Lung (tissue), 12 donors: Measurements from ENCODE around the gene MAD2L1. TPM values are rescaled to one million over a fixed set of nuclear protein-coding genes. Genes with fewer than 3 reads are reported as not detected.

ENCODE experiments used
- ATAC-seq: fragments of 200-7000 bp; cut with Tn5 transposase; one replicate; pipeline ENCODE4 v1.9.1; 2020; ENCODE audit warnings: moderate number of reproducible peaks; ENCODE audit not compliant: insufficient read depth, low FRiP score
- DNase-seq, 3 donors: peaks; one replicate each; pipeline ENCODE4 v3.0.0-alpha.2; 2013 to 2017
- H3K27ac ChIP-seq, 2 donors: one replicate each; pipeline ENCODE4 v1.5.1; 2013; ENCODE audit warnings: mild to moderate bottlenecking in 2 of 2, moderate library complexity in 2 of 2, control low read depth in 1 of 2, inconsistent platforms in 1 of 2, low read depth in 1 of 2, low read length in 1 of 2
- H3K27me3 ChIP-seq, 3 donors: one replicate each; pipeline ENCODE4 v1.5.1; 2013; ENCODE audit warnings: low read length in 2 of 3; ENCODE audit not compliant: control insufficient read depth in 3 of 3, insufficient read depth in 3 of 3
- H3K36me3 ChIP-seq, 4 donors: one replicate each; pipeline ENCODE4 v1.5.1; 2013; ENCODE audit warnings: low read length in 4 of 4, mild to moderate bottlenecking in 1 of 4, moderate library complexity in 1 of 4; ENCODE audit not compliant: control insufficient read depth in 4 of 4, insufficient read depth in 4 of 4
- H3K4me1 ChIP-seq, 5 donors: one replicate each; pipeline ENCODE4 v1.5.1; 2013; ENCODE audit warnings: low read length in 5 of 5, mild to moderate bottlenecking in 2 of 5, moderate library complexity in 1 of 5; ENCODE audit not compliant: control insufficient read depth in 5 of 5, insufficient read depth in 5 of 5
- H3K4me3 ChIP-seq: one replicate; pipeline ENCODE4 v1.5.1; 2013; ENCODE audit warnings: mild to moderate bottlenecking, control low read depth, moderate library complexity
- H3K9ac ChIP-seq, 2 donors: one replicate each; pipeline ENCODE4 v1.5.1; 2013; ENCODE audit warnings: low read length in 2 of 2, control low read depth in 1 of 2; ENCODE audit not compliant: insufficient read depth in 1 of 2
- H3K9me3 ChIP-seq, 4 donors: one replicate each; pipeline ENCODE4 v1.5.1; 2013; ENCODE audit warnings: low read length in 3 of 4, mild to moderate bottlenecking in 1 of 4, moderate library complexity in 1 of 4; ENCODE audit not compliant: control insufficient read depth in 4 of 4, insufficient read depth in 3 of 4
- WGBS, 2 donors: extraction: QIAGEN DNeasy Blood & Tissue Kit; methylation state at CpG; one replicate each; pipeline ENCODE4 v1.1.7; 2013; 5-methylcytosine and 5-hydroxymethylcytosine counted together
- polyA plus RNA-seq, 2 donors: library from polyadenylated mRNA; stranded (reverse); fragments of 200-250 nt; gene quantifications; one replicate each; pipeline ENCODE4 v1.2.1, GENCODE V29; 2013
- total RNA-seq, 2 donors: library from RNA; depleted of rRNA in 1 of 2; stranded (reverse); fragments of >200 nt in 1 of 2; gene quantifications; one replicate each; pipeline ENCODE4 v1.2.1, GENCODE V29; 2014 to 2021
- TF ChIP-seq, protein P1 (sequence below): IDR thresholded peaks from 2 replicates; pipeline ENCODE4 v1.5.1; 2012; ENCODE audit warnings: mild to moderate bottlenecking; ENCODE audit errors: control extremely low read depth, extremely low read depth
- donor health status: control.
- donor health status: control.
- donor health status: Bipolar disorder and iron deficiency.
- donor health status: healthy.
- donor health status: DM: yes; HTN: yes; CAD: no.

MAD2L1 gene
- total and polyA plus RNA-seq, 4 donors: 2.3 to 5.9 (median 2.8) TPM

GRCh38 chr4:120081726-120082125 lies 15.1 kb upstream of the MAD2L1 start:
- Histone ChIP-seq H3K27ac (no peak overlapping the region), H3K9ac (no peak overlapping the region), H3K27me3 (peaks cover 0 to 3% (median 0%) of the 10 kb centered on the region in 3 donors), H3K4me3 (no peak overlapping the region), H3K9me3 (no peaks in the 10 kb centered on the region), H3K36me3 (no peaks in the 10 kb centered on the region), H3K4me1 (no peaks in the 10 kb centered on the region)
- ATAC-seq: no peak
- TF ChIP-seq, protein P1, sequence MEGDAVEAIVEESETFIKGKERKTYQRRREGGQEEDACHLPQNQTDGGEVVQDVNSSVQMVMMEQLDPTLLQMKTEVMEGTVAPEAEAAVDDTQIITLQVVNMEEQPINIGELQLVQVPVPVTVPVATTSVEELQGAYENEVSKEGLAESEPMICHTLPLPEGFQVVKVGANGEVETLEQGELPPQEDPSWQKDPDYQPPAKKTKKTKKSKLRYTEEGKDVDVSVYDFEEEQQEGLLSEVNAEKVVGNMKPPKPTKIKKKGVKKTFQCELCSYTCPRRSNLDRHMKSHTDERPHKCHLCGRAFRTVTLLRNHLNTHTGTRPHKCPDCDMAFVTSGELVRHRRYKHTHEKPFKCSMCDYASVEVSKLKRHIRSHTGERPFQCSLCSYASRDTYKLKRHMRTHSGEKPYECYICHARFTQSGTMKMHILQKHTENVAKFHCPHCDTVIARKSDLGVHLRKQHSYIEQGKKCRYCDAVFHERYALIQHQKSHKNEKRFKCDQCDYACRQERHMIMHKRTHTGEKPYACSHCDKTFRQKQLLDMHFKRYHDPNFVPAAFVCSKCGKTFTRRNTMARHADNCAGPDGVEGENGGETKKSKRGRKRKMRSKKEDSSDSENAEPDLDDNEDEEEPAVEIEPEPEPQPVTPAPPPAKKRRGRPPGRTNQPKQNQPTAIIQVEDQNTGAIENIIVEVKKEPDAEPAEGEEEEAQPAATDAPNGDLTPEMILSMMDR: no peak
- no peak for DNase-seq

GRCh38 chr4:120080533-120080932 lies 13.9 kb upstream of the MAD2L1 start:
- Histone ChIP-seq H3K9ac (no peak overlapping the region), H3K27ac (no peak overlapping the region), H3K27me3 (no peaks in the 10 kb centered on the region), H3K9me3 (no peaks in the 10 kb centered on the region), H3K4me3 (no peak overlapping the region), H3K4me1 (no peaks in the 10 kb centered on the region), H3K36me3 (no peaks in the 10 kb centered on the region)
- DNase-seq (no peak), ATAC-seq (no peak)
- TF ChIP-seq, protein P1: no peak
- 88 to 92% methylated on average over 2 of the region's 2 CpGs for WGBS, 2 donors

DNA sequence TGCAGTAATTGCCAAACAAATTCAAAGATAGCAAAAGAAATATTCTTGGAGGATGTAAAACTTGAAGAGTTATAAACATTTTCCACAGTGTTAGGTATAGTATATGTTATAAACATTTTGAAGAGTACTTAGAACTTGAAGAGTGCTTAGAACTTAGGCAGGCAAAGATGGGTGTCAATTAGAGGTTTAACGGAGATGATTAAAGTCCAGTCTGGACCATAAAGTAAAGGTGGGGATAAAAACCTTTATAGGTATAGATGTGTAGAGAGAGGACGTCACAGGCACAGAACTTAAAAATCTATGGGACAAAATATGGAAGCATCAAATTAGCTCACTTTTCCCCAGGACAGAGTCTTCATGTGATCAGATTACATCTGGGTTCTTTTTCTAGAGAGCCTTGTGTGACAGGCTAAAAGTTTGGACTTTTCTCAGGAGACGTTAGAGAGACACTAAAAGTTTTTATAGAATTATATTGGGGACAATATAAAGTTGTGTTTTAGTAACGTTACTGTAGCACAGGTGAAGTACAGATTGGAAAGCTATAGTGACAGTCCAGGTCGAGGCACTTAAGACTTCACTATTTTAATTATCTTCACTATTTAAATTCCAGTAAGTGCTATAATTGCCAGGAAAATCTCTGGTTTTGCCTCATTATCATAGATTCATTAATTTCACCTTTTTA lies 13.3 kb upstream of the MAD2L1 start:
- Histone ChIP-seq H3K9me3 (no peaks in the 10 kb centered on the region), H3K4me1 (no peaks in the 10 kb centered on the region), H3K36me3 (no peaks in the 10 kb centered on the region), H3K9ac (no peak overlapping the region), H3K27me3 (no peaks in the 10 kb centered on the region), H3K4me3 (no peak overlapping the region), H3K27ac (no peak overlapping the region)
- ATAC-seq (no peak), DNase-seq (no peak)
- TF ChIP-seq, protein P1: no peak
- WGBS, 2 donors: 77 to 87% methylated on average over 5 of the region's 5 CpGs

- Histone ChIP-seq H3K9ac (no peak overlapping the region), H3K36me3 (no peaks in the 10 kb centered on the region), H3K27ac (no peak overlapping the region), H3K9me3 (no peaks in the 10 kb centered on the region), H3K27me3 (no peaks in the 10 kb centered on the region), H3K4me1 (no peaks in the 10 kb centered on the region), H3K4me3 (no peak overlapping the region)
- DNase-seq (no peak), ATAC-seq (no peak)
- whole genome bisulfite sequencing, 2 donors: 91% methylated on average over 1 of the region's 1 CpG
- TF ChIP-seq, protein P1: no peak
These were observed 11.6 kb upstream of the MAD2L1 start for GRCh38 chr4:120078216-120078615.
